ENCODE data around the gene NDC1.

GRCh38 chr1:53810497-53810896, 27.6 kb downstream of the NDC1 start:
- TF ChIP-seq POLR2A (IDR thresholded peaks at IDR 0.05): no peak
- no peak for TF ChIP-seq CTCF (IDR thresholded peaks at IDR 0.05)

Data from heart left ventricle (tissue), 13 donors.